HG03196 (cell line): ENCODE data around the gene LRP4.

Experiments
- ATAC-seq: cut with Tn5 transposase; IDR thresholded peaks from one replicate; pipeline ENCODE4 v1.9.1; 2021; ENCODE audit not compliant: unreplicated experiment

The LRP4 gene

GRCh38 chr11:46896719-46897406, 21.5 kb downstream of the LRP4 start:
- ATAC-seq: no peak

DNA sequence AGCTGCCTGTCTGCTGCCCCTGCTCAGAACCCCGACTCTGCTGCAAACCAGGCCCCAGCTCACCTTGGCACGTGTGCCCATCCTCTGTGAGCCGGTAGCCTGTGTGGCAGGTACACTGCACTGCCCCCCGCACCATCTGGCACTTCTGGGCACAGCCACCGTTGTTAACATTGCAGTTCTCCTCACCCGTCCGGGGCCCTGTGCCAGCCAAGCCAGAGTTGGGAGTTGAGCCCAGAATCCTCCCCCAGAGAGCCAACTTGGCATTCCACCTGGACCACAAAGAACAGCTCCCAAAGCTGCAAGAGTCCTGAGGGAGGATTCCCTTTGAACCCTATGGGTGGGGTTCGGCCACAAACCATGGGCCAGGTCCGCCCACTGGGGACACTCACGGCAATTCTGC, 22.5 kb downstream of the LRP4 start:
- ATAC-seq: no peak

GRCh38 chr11:46894961-46895360, 23.4 kb downstream of the LRP4 start:
- no peak for ATAC-seq

DNA sequence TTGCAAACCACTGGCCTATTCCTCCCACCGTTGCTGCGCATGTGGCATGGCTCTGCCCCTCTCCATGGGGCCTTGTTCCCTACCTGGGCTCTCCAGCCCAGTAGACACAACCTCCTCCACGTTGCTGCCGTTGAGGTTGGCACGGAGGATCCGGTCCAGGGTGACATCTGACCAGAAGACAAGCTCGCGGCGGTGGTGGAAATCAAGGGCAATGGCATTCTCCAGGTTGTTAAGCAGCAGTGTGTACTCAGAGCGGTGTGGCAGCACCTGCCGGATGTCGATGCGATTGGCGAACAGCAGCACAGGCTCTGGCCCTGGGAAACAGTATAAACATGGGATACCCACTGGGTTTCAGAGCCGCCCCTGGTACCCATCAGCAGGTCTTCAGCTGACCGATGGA, 23.8 kb downstream of the LRP4 start:
- no peak for ATAC-seq

GRCh38 chr11:46892838-46893237, 25.5 kb downstream of the LRP4 start:
- no peak for ATAC-seq

- ATAC-seq: no peak
Measured at GRCh38 chr11:46892109-46892508, 26.2 kb downstream of the LRP4 start.

DNA sequence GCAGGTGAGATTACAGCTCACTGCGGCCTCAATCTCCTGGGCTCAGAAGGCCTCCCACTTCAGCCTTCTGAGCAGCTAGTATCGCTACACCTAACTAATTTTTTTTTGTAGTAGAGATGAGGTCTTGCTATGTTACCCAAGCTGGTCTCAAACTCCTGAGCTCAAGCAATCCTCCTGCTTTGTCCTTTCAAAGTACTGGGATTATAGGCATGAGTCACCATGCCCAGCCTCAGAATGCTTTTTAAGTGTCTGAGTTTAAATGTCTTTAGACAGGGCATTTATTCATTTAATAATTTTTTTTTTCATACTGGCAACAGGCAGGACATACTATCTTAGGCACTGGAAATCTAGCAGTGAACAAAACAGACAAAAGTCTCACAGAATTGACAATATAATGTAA, 27.7 kb downstream of the LRP4 start:
- ATAC-seq: no peak

DNA sequence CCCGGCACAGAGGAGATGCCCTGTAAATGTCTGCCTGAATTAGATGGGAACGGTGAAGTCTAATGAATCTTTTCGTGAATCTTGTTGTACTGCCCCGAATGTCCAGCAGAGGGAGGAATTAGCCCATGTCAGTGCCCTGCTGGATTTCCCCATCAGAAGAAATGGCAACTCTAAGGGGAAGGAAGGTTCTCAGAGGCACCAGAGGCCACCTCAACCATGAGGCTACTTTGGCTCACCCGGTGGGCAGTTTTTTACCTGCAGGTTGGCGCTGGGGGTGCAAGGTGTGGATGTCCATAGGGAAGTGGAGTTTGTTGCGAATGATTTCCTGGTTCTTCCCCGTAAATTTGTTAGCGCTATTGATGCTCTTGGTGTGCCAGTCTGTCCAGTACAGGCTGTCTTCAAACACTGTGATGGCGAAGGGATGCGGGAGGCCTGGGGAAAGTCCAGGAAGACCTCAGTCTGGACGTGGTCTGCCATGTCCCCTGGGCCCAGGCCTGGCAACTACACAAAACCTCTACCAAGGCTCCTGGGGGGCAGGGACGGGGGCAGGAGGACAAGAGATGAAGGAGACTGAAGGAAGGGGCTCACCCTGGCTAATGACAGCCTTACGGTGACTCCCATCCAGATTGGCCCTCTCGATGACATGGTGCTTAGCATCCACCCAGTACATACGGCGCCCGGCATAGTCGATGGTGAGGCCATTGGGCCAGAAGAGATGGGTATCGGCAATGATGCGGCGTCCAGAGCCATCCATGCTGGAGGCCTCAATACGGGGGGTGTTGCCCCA, 28.5 kb downstream of the LRP4 start:
- no peak for ATAC-seq

DNA sequence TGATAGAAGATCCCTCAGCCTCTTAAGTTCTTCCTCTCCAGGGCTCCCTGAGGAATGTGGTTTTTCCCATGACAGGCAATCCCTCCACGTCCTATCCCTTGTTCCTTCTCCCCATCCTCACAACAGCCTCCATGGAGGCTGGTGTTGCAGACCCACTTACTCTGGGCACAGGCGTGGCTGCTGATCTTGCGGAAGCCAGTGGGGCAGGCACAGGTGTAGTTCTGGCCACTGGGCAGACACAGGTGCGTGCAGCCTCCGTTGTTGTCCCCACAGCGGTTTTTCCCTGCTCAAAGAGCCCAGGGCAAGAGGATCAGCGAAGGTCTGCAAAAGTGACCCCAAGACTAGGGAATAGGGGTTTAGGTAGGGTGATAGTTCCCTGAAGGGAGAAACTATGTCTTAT, 29.1 kb downstream of the LRP4 start:
- no peak for ATAC-seq

GRCh38 chr11:46888636-46889035, 29.7 kb downstream of the LRP4 start:
- no peak for ATAC-seq

GRCh38 chr11:46886211-46886610, 32.1 kb downstream of the LRP4 start:
- no peak for ATAC-seq

DNA sequence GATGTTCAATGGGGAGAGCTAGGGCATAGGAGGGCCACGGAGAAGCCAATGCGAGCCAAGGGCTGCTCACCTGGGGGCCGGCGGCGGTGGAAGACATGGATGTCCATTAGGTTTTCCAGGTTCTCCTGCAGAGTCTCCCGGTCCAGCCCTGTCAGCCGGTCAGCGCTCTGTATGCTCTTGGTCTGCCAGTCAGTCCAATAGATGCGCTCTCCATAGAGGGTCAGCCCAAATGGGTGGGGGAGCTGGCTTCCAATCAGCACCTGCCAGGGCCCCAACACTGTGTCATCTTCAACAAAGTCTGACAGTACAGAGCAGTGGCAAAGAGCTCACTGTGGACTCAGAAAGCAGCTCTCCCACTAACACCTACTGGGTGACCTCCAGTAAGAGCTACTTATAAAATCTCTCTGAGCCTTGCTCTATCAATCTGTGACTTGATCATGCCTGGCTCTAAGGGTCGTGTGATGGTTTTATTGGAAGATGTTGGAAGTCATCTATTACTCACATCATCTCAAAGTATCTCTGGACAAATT, 39.2 kb downstream of the LRP4 start:
- ATAC-seq: no peak

DNA sequence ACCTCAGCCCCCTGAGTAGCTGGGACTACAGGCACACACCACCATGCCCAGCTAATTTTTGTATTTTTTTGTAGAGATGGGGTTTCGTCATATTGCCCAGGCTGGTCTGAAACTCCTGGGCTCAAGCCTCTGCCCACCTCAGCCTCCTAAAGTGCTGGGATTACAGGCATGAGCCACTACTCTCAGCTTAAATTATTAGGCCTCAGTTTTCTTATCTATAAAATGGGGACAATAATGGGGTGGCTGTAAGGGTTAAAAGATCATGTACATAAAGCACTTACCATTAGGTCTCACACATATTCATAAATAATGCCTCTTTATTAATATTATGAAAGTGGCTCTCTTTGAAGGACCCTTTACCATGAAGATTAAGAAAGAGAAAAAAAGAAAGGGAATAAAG, 40.8 kb downstream of the LRP4 start:
- no peak for ATAC-seq

GRCh38 chr11:46876471-46876870, 41.9 kb downstream of the LRP4 start:
- ATAC-seq: no peak

GRCh38 chr11:46874586-46874985, 43.8 kb downstream of the LRP4 start:
- no peak for ATAC-seq

- no peak for ATAC-seq
Measured at GRCh38 chr11:46868912-46869311, 49.4 kb downstream of the LRP4 start.

DNA sequence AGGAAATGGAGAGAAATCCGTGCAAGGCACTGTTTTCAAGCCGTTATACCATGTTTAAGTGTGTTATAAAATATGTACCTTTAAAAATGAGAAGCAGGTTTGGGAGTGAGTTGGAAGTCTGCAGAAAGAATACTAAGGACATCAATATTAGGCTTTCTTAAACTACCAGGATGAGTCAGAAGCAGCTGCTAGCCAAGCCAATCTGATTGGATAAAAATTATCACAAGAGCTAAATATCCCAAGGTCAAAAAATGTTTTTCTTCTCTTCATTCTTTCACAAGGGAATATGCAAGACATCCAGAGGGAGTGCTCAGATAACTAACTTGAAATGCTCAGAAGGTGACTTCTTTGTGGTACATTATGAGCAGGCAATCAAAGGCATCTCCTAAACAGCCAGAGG, 53.0 kb downstream of the LRP4 start:
- no peak for ATAC-seq

- ATAC-seq: no peak
Measured at GRCh38 chr11:46860218-46860617, 58.1 kb downstream of the LRP4 start.

DNA sequence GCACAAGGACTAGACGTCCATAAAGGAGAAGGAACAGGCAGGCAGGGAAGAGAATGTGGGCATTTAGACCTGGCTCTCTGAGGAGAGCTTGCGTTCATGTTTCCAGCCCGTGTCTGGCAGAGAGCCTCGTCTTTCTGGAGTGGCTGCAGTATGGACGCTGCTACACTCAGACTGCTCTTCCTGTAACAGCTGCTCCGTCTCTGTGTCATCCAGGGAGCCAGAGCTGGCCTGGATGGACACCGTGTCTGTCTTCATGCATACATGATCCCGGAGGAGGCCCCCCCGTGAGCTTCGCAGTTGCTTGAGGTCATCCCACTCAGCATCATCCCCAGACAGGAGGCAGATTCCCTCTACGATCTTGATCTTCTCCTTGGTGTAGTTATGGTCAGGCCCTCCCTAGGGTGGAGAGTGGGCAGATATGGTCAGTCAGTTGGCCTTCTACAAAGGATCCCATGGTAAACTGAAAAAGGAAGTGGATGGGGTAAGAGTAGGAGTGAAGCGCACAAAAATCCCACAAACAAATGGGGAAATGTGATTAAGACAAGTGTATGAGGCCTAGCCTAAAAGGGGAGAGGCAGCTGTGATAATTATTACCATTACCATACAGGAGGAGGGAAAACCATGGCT, 59.3 kb downstream of the LRP4 start:
- no peak for ATAC-seq

- ATAC-seq: no peak
Measured at GRCh38 chr11:46857666-46858065, 60.7 kb downstream of the LRP4 start.

- no peak for ATAC-seq
Measured at GRCh38 chr11:46856605-46857343, 61.6 kb downstream of the LRP4 start.
